GM23248 (cell line): Measurements from ENCODE around the gene KRTAP10-11. TPM values are rescaled to one million over a fixed set of nuclear protein-coding genes. Genes with fewer than 3 reads are reported as not detected.

Source experiments
- DNase-seq: peaks from one replicate; pipeline ENCODE4 v3.0.0-alpha.2; 2015
- H2AFZ ChIP-seq: fragments of 200-600 bp; sonication (generic); 2 replicates; pipeline ENCODE4 v1.6.1; 2016; ENCODE audit warnings: antibody characterized with exemption
- H3F3A ChIP-seq: fragments of 200-600 bp; sonication (generic); 2 replicates; pipeline ENCODE4 v1.6.1; 2016; ENCODE audit warnings: mild to moderate bottlenecking, antibody characterized with exemption, mixed run types; ENCODE audit not compliant: insufficient read depth
- H3K27ac ChIP-seq: fragments of 200-600 bp; sonication (generic); 2 replicates; pipeline ENCODE4 v1.5.1; 2016; ENCODE audit warnings: mild to moderate bottlenecking
- H3K27me3 ChIP-seq: fragments of 200-600 bp; sonication (generic); replicated peaks from 2 replicates; pipeline ENCODE4 v1.6.1; 2016; ENCODE audit warnings: mild to moderate bottlenecking; ENCODE audit not compliant: insufficient read depth
- H3K36me3 ChIP-seq: fragments of 200-600 bp; sonication (generic); 2 replicates; pipeline ENCODE4 v1.6.1; 2016; ENCODE audit warnings: low read depth, mild to moderate bottlenecking
- H3K4me1 ChIP-seq: fragments of 200-600 bp; sonication (generic); 2 replicates; pipeline ENCODE4 v1.6.1; 2016; ENCODE audit warnings: mild to moderate bottlenecking; ENCODE audit not compliant: insufficient read depth
- H3K4me2 ChIP-seq: fragments of 200-600 bp; sonication (generic); one replicate; pipeline ENCODE4 v1.6.1; 2016; ENCODE audit warnings: mild to moderate bottlenecking; ENCODE audit not compliant: unreplicated experiment
- H3K4me3 ChIP-seq: fragments of 200-600 bp; sonication (generic); 2 replicates; pipeline ENCODE4 v1.5.1; 2016; ENCODE audit warnings: mild to moderate bottlenecking
- H3K79me2 ChIP-seq: fragments of 200-600 bp; sonication (generic); 2 replicates; pipeline ENCODE4 v1.6.1; 2016; ENCODE audit warnings: mild to moderate bottlenecking; ENCODE audit not compliant: insufficient read depth
- H3K9ac ChIP-seq: fragments of 200-600 bp; sonication (generic); 2 replicates; pipeline ENCODE4 v1.6.1; 2016; ENCODE audit warnings: mild to moderate bottlenecking
- H3K9me2 ChIP-seq: fragments of 200-600 bp; sonication (generic); 2 replicates; pipeline ENCODE4 v1.6.1; 2016; ENCODE audit warnings: mixed run types, mild to moderate bottlenecking, moderate library complexity; ENCODE audit not compliant: insufficient read depth
- H3K9me3 ChIP-seq: fragments of 200-600 bp; sonication (generic); one replicate; pipeline ENCODE4 v1.6.1; 2017; ENCODE audit warnings: low read depth
- H4K20me1 ChIP-seq: fragments of 200-600 bp; sonication (generic); 2 replicates; pipeline ENCODE4 v1.6.0; 2016; ENCODE audit not compliant: insufficient read depth
- EZH2 ChIP-seq: fragments of 200-600 bp; sonication (generic); IDR thresholded peaks from 2 replicates; pipeline ENCODE4 v1.6.1; 2018; ENCODE audit warnings: antibody characterized with exemption, mild to moderate bottlenecking; ENCODE audit not compliant: insufficient read depth, poor library complexity, severe bottlenecking
- EZH2phosphoT487 ChIP-seq: fragments of 200-600 bp; sonication (generic); IDR thresholded peaks from 2 replicates; pipeline ENCODE4 v1.6.1; 2018; ENCODE audit warnings: antibody characterized with exemption, moderate library complexity, mild to moderate bottlenecking, low read depth; ENCODE audit not compliant: insufficient read depth
- WGBS, 2 experiments: methylation state at CpG; one replicate each; pipeline ENCODE4 v1.1.6; 2015 to 2017; ENCODE audit warnings: low lambda C conversion rate in 2 of 2, low coverage in 1 of 2; ENCODE audit errors: missing lambda C conversion rate in 2 of 2; 5-methylcytosine and 5-hydroxymethylcytosine counted together
- in situ Hi-C: fragments of 300-500 bp; cut with MboI; formaldehyde crosslinking; loops from 2 replicates; pipeline ENCODE4 v1.15.0; 2020
- polyA plus RNA-seq: library from polyadenylated mRNA; unstranded; fragments of >200 nt; fragmentation: Nextera tagmentation; extraction: Ambion mirVana; gene quantifications from 2 replicates; pipeline ENCODE4 v1.2.1, GENCODE V29; 2016
- total RNA-seq: library from RNA; depleted of rRNA; stranded (reverse); fragments of >200 nt; shearing (Covaris generic); gene quantifications from 2 replicates; pipeline ENCODE4 v1.2.3, GENCODE V29; 2014

The KRTAP10-11 gene
- total and polyA plus RNA-seq, 2 experiments from 2014 or later = not detected

- in situ Hi-C loops = no loop called here
- no peaks in the 10 kb centered on the region for H3K36me3 ChIP-seq
- no peaks in the 10 kb centered on the region for H3F3A ChIP-seq
- WGBS, 2 experiments = 42 to 55% methylated on average over 12 to 13 of the region's 13 CpGs
- H2AFZ ChIP-seq = no peak overlapping the region
- H4K20me1 ChIP-seq = no peaks in the 10 kb centered on the region
- H3K9me2 ChIP-seq = no peaks in the 10 kb centered on the region
- no peak overlapping the region for H3K9ac ChIP-seq
- H3K79me2 ChIP-seq = no peaks in the 10 kb centered on the region
- TF ChIP-seq EZH2phosphoT487 (no peak), EZH2 (no peak)
- no peaks in the 10 kb centered on the region; the same call in 1 of the 2 replicates for H3K27me3 ChIP-seq
- DNase-seq = no peak
- no peaks in the 10 kb centered on the region for H3K4me1 ChIP-seq
- no peak overlapping the region for H3K4me2 ChIP-seq
- no peak overlapping the region for H3K27ac ChIP-seq
- H3K9me3 ChIP-seq = no peaks in the 10 kb centered on the region
- no peak overlapping the region for H3K4me3 ChIP-seq
Measured at GRCh38 chr21:44612669-44613229, 33.5 kb upstream of the KRTAP10-11 start.

- Histone ChIP-seq H3K9ac (no peak overlapping the region), H3K9me3 (no peaks in the 10 kb centered on the region), H3K27me3 (no peaks in the 10 kb centered on the region; the same call in 1 of the 2 replicates), H3K4me1 (no peaks in the 10 kb centered on the region), H3K9me2 (no peaks in the 10 kb centered on the region), H3K27ac (no peak overlapping the region), H3K79me2 (no peaks in the 10 kb centered on the region), H3K4me2 (no peak overlapping the region), H2AFZ (no peak overlapping the region), H3K4me3 (no peak overlapping the region), H3K36me3 (no peaks in the 10 kb centered on the region), H3F3A (no peaks in the 10 kb centered on the region), H4K20me1 (no peaks in the 10 kb centered on the region)
- WGBS, 2 experiments = 57 to 59% methylated on average over 23 to 26 of the region's 26 CpGs
- in situ Hi-C loops = no loop called here
- DNase-seq = no peak
- TF ChIP-seq EZH2 (no peak), EZH2phosphoT487 (no peak)
Measured at GRCh38 chr21:44613386-44614155, 32.6 kb upstream of the KRTAP10-11 start.

- 28 to 43% methylated on average over 19 to 20 of the region's 20 CpGs for WGBS, 2 experiments
- Histone ChIP-seq H3K79me2 (no peaks in the 10 kb centered on the region), H3F3A (no peaks in the 10 kb centered on the region), H3K36me3 (no peaks in the 10 kb centered on the region), H3K9me3 (no peaks in the 10 kb centered on the region), H3K9ac (no peak overlapping the region), H3K4me2 (no peak overlapping the region), H3K4me3 (no peak overlapping the region), H3K4me1 (no peaks in the 10 kb centered on the region), H3K27ac (no peak overlapping the region), H4K20me1 (no peaks in the 10 kb centered on the region), H3K27me3 (no peaks in the 10 kb centered on the region; the same call in 1 of the 2 replicates), H3K9me2 (no peaks in the 10 kb centered on the region), H2AFZ (no peak overlapping the region)
- in situ Hi-C loops = no loop called here
- TF ChIP-seq EZH2phosphoT487 (no peak), EZH2 (no peak)
- no peak for DNase-seq
Measured at GRCh38 chr21:44614161-44614631, 32.0 kb upstream of the KRTAP10-11 start.

- no peaks in the 10 kb centered on the region for H3K4me1 ChIP-seq
- WGBS, 2 experiments = 75 to 80% methylated on average over 26 to 28 of the region's 28 CpGs
- H3K9me3 ChIP-seq = no peaks in the 10 kb centered on the region
- no peak overlapping the region for H3K27ac ChIP-seq
- no peaks in the 10 kb centered on the region for H4K20me1 ChIP-seq
- no peaks in the 10 kb centered on the region; the same call in 1 of the 2 replicates for H3K27me3 ChIP-seq
- no peaks in the 10 kb centered on the region for H3K9me2 ChIP-seq
- H3K4me3 ChIP-seq = no peak overlapping the region
- no peaks in the 10 kb centered on the region for H3K36me3 ChIP-seq
- no peak for DNase-seq
- in situ Hi-C loops = no loop called here
- TF ChIP-seq EZH2phosphoT487 (no peak), EZH2 (no peak)
- no peaks in the 10 kb centered on the region for H3K79me2 ChIP-seq
- H3K9ac ChIP-seq = no peak overlapping the region
- no peak overlapping the region for H2AFZ ChIP-seq
- H3K4me2 ChIP-seq = no peak overlapping the region
- H3F3A ChIP-seq = no peaks in the 10 kb centered on the region
Measured at GRCh38 chr21:44614961-44615391, 31.2 kb upstream of the KRTAP10-11 start.
